Calu3 (cell line): ENCODE results near the gene PTGS1. TPM values are rescaled to one million over a fixed set of nuclear protein-coding genes. Genes with fewer than 3 reads are reported as not detected.
A peak's percentile ranks its signal among the peaks of the same experiment; 100 is the strongest.

ENCODE experiments used
- BruUV-seq: library from RNA; stranded (reverse); fragments of 400-500 nt; replicated peaks from 2 replicates; lab custom pipeline; 2021; lab: Mats Ljungman, UMichigan
- CTCF ChIA-PET: fragments of 300-600 bp; sonication (Branson Sonifier 250); formaldehyde crosslinking; loops from one replicate; lab custom pipeline; 2022; ENCODE audit warnings: antibody characterized with exemption; lab: Charles Lee
- DNase-seq: peaks from one replicate; pipeline ENCODE4 v3.0.0; 2022
- H3K27ac Mint-ChIP-seq: one replicate; pipeline ENCODE4 v1.8.0; 2022; ENCODE audit warnings: mixed read lengths; ENCODE audit not compliant: unreplicated experiment
- H3K27me3 Mint-ChIP-seq: one replicate; pipeline ENCODE4 v1.8.0; 2022; ENCODE audit warnings: mixed read lengths; ENCODE audit not compliant: unreplicated experiment
- H3K36me3 Mint-ChIP-seq: one replicate; pipeline ENCODE4 v1.8.0; 2022; ENCODE audit warnings: mild to moderate bottlenecking, moderate library complexity, mixed read lengths; ENCODE audit not compliant: insufficient read depth, unreplicated experiment
- H3K4me1 Mint-ChIP-seq: one replicate; pipeline ENCODE4 v1.8.0; 2022; ENCODE audit warnings: mild to moderate bottlenecking, low read depth, mixed read lengths; ENCODE audit not compliant: unreplicated experiment
- H3K4me3 Mint-ChIP-seq: one replicate; pipeline ENCODE4 v1.8.0; 2022; ENCODE audit warnings: mild to moderate bottlenecking, low read depth, moderate library complexity, mixed read lengths; ENCODE audit not compliant: unreplicated experiment
- H3K9me3 Mint-ChIP-seq: one replicate; pipeline ENCODE4 v1.8.0; 2022; ENCODE audit warnings: low read depth, mixed read lengths; ENCODE audit not compliant: unreplicated experiment
- CTCF ChIP-seq: fragments of 200-600 bp; IDR thresholded peaks from one replicate; pipeline ENCODE4 v1.8.0; 2022; ENCODE audit warnings: antibody characterized with exemption; ENCODE audit not compliant: unreplicated experiment
- intact Hi-C: fragments of 100-400 bp; cut with micrococcal nuclease; formaldehyde crosslinking; loops from one replicate; pipeline ENCODE4 v1.10.0; 2022; ENCODE audit not compliant: unreplicated experiment
- total RNA-seq: library from RNA; stranded (reverse); gene quantifications from 2 replicates; pipeline ENCODE4 v1.2.3, GENCODE V29; 2022

The PTGS1 gene
- total RNA-seq, 1 experiment from 2014 or later: 0.66 TPM

GRCh38 chr9:122339579-122339978 is 31.2 kb upstream of the PTGS1 start:
- Mint-ChIP-seq H3K4me3 (no peak overlapping the region), H3K9me3 (no peaks in the 10 kb centered on the region), H3K27ac (no peak overlapping the region), H3K27me3 (peaks cover 35% of the 10 kb centered on the region), H3K36me3 (peaks cover 9% of the 10 kb centered on the region), H3K4me1 (no peaks in the 10 kb centered on the region)
- BruUV-seq: no TSS peak
- intact Hi-C loops: no loop called here
- no peak for DNase-seq
- no peak for TF ChIP-seq CTCF
- CTCF ChIA-PET: interaction anchor here (1.0 kb wide), 1 partner anchor 215 kb away, joined by 3 read pairs; no protein-coding TSS in a partner anchor

GRCh38 chr9:122340161-122340560 is 30.7 kb upstream of the PTGS1 start:
- no peak for DNase-seq
- CTCF ChIA-PET: interaction anchor here (0.7 to 1.0 kb wide), 2 partner anchors 141 to 215 kb away, joined by 3 read pairs; no protein-coding TSS in a partner anchor
- no TSS peak for BruUV-seq
- TF ChIP-seq CTCF: no peak
- peaks cover 36% of the 10 kb centered on the region for H3K27me3 Mint-ChIP-seq
- no peaks in the 10 kb centered on the region for H3K4me1 Mint-ChIP-seq
- H3K9me3 Mint-ChIP-seq: no peaks in the 10 kb centered on the region
- intact Hi-C loops: no loop called here
- H3K27ac Mint-ChIP-seq: no peak overlapping the region
- no peak overlapping the region for H3K4me3 Mint-ChIP-seq
- H3K36me3 Mint-ChIP-seq: peaks cover 9% of the 10 kb centered on the region

GRCh38 chr9:122342323-122343050 is 28.3 kb upstream of the PTGS1 start:
- Mint-ChIP-seq H3K36me3 (peaks cover 4% of the 10 kb centered on the region), H3K9me3 (no peaks in the 10 kb centered on the region), H3K4me1 (no peaks in the 10 kb centered on the region), H3K27me3 (peaks cover 36% of the 10 kb centered on the region), H3K27ac (no peak overlapping the region), H3K4me3 (no peak overlapping the region)
- TF ChIP-seq CTCF: no peak
- no TSS peak for BruUV-seq
- CTCF ChIA-PET: no interaction called here
- intact Hi-C loops: no loop called here
- DNase-seq: no peak

GRCh38 chr9:122346478-122347347 is 24.1 kb upstream of the PTGS1 start:
- intact Hi-C loops: no loop called here
- no peak for TF ChIP-seq CTCF
- Mint-ChIP-seq H3K27me3 (peaks cover 38% of the 10 kb centered on the region), H3K9me3 (no peaks in the 10 kb centered on the region), H3K4me1 (peaks cover 8% of the 10 kb centered on the region), H3K36me3 (peaks cover 4% of the 10 kb centered on the region), H3K27ac (no peak overlapping the region), H3K4me3 (peak overlapping the region; percentile 62)
- no TSS peak for BruUV-seq
- peak; percentile 15 for DNase-seq
- CTCF ChIA-PET: interaction anchor here (0.6 kb wide), 1 partner anchor 222 kb away, joined by 3 read pairs; no protein-coding TSS in a partner anchor
